ENCODE data around the gene SCG3.

GRCh38 chr15:51739061-51739712, 57.9 kb downstream of the SCG3 start:
- TF ChIP-seq, protein P1, sequence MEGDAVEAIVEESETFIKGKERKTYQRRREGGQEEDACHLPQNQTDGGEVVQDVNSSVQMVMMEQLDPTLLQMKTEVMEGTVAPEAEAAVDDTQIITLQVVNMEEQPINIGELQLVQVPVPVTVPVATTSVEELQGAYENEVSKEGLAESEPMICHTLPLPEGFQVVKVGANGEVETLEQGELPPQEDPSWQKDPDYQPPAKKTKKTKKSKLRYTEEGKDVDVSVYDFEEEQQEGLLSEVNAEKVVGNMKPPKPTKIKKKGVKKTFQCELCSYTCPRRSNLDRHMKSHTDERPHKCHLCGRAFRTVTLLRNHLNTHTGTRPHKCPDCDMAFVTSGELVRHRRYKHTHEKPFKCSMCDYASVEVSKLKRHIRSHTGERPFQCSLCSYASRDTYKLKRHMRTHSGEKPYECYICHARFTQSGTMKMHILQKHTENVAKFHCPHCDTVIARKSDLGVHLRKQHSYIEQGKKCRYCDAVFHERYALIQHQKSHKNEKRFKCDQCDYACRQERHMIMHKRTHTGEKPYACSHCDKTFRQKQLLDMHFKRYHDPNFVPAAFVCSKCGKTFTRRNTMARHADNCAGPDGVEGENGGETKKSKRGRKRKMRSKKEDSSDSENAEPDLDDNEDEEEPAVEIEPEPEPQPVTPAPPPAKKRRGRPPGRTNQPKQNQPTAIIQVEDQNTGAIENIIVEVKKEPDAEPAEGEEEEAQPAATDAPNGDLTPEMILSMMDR (IDR thresholded peaks at IDR 0.05) = no peak
- no peak for TF ChIP-seq POLR2A (IDR thresholded peaks at IDR 0.05; ENCODE audit: low read depth)
- TF ChIP-seq POLR2AphosphoS5 (IDR thresholded peaks at IDR 0.05) = no peak
